AG10803 (cell line): ENCODE data around the gene BCR.
"Not testable (repeated sequence)": the region's sequence is repeated elsewhere in the genome, so short reads cannot be mapped to it uniquely, and the experiment has no call there.

Experiments
- DNase-seq: peaks from one replicate; pipeline ENCODE4 v3.0.0; 2010; ENCODE audit warnings: low read depth
- H3K4me3 ChIP-seq: 2 replicates; pipeline ENCODE4 v1.5.1; 2011; ENCODE audit warnings: mild to moderate bottlenecking, low read length, control low read depth
- TF ChIP-seq, protein P1 (sequence below): conservative IDR thresholded peaks from 2 replicates; pipeline ENCODE4 v1.5.1; 2011; ENCODE audit warnings: mild to moderate bottlenecking, low read length, control low read depth, inconsistent platforms

BCR gene

DNA sequence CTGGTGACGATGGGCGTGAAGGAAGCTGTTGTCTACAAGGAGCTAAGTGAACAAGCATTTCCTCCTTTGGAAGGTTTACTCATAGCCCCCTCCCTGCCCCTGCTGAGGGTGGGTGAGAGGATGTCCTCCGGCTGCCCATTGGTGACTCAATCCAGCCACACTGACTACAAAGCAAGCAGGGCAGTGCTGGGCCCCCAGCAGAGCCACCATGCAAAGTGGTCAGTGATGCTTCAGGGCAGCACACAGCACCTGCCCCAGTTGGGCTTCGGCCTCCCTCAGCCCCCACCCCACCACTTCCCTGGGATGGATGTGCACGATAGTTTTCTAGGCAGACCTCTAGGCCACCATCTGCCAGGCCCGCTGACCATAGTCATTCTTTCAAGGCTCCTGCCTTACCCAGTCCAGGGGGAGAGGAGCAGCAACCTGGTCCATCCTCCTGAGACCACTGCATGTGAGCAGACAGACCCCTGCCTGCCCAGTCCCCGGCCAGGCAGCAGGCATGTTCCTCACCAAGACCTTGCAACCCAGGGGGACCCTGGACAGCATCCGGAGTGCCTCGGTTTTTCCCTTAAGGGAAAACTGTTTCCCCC, 125.1 kb downstream of the BCR start:
- no peak overlapping the region for H3K4me3 ChIP-seq
- TF ChIP-seq, protein P1, sequence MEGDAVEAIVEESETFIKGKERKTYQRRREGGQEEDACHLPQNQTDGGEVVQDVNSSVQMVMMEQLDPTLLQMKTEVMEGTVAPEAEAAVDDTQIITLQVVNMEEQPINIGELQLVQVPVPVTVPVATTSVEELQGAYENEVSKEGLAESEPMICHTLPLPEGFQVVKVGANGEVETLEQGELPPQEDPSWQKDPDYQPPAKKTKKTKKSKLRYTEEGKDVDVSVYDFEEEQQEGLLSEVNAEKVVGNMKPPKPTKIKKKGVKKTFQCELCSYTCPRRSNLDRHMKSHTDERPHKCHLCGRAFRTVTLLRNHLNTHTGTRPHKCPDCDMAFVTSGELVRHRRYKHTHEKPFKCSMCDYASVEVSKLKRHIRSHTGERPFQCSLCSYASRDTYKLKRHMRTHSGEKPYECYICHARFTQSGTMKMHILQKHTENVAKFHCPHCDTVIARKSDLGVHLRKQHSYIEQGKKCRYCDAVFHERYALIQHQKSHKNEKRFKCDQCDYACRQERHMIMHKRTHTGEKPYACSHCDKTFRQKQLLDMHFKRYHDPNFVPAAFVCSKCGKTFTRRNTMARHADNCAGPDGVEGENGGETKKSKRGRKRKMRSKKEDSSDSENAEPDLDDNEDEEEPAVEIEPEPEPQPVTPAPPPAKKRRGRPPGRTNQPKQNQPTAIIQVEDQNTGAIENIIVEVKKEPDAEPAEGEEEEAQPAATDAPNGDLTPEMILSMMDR, result no peak
- peak; percentile 28 for DNase-seq

DNA sequence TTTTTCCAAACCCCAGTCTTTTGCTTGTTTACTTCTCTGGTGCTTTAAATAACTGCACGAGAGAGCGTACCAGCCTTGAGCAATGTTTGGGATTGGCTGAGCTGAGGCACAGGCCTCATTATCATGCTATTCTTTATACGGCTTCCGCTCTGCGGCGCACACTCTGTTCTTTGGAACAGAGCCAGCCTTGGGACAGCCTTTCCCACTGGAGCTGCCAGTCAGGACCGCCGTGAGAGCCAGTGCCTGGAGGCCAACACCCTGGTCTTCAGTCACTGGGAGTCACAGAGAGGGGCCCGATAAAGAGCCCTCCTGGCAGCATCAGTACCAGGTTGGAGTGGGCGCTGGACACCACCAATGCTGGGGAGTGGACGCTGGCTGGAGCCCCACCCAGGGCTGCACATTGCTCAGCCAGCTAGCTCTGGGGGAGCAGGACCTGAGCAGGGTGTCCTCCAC, 125.6 kb downstream of the BCR start:
- no peak overlapping the region for H3K4me3 ChIP-seq
- peak; percentile 27 for DNase-seq
- TF ChIP-seq, protein P1, result no peak

DNA sequence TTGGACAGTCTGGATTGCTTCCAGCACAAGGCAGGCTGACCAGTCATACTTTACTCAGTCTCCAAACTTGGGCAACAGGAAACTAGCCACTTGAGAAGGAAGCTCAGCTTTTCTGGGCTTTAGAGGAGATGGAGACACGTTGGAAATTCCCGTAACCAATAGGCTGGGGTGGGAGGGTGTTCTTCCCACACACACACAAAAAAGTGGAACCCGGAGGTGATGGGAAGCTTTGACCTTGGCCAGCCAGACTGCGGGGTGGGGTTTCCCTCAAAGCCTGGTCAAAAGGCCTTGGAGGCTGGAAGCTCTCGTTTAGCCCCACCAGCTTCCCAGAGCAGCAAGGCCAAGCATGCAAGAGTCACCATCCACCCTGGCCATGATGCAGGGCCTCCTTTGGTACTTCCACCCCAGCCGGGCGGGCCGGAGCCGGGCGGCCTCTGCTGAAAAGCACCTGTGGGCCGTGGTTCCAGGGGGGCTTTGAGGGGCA, 126.2 kb downstream of the BCR start:
- TF ChIP-seq, protein P1, result no peak
- H3K4me3 ChIP-seq, result no peak overlapping the region
- DNase-seq, result peak; percentile 23

DNA sequence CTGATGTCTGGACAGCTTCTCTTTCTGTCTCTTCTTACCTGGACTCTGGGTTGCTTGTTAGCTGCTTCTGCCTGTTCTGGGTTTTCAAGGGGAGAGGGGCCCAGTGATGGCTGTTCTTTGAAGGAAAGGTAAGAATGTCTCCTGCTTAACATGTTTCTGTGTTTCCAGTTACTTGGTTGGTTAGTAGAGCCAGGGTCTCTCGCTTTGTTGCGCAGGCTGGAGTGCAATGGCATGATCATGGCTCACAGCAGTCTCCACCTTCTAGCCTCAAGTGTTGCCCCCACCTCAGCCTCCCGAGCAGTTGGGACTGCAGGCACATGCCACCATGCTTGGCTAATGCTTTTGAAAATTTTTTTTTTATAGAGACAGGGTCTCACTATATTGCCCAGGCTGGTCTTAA, 126.6 kb downstream of the BCR start:
- no peak for DNase-seq
- no peak overlapping the region for H3K4me3 ChIP-seq
- TF ChIP-seq, protein P1, result no peak

DNA sequence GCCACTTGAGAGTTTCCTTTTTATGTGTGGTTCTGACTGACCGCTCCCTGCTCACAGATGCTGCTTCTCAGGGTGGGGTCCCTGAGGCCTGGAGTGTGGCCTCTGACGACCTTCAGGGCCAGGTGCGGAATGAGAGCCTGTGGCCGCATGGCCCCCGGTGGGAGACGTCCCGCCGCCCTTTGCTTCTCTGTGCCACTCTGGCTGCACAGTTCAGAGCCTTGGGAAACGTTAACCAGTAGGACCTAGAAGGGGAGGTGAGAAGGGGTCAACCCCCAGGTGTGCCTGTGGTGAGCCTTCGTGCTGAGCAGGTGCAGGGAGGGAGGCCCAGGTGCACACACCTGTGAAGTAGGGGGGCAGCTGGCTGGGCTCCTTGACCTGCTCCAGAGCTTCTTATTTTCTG, 127.2 kb downstream of the BCR start:
- H3K4me3 ChIP-seq, DNase-seq: not testable (repeated sequence)

DNA sequence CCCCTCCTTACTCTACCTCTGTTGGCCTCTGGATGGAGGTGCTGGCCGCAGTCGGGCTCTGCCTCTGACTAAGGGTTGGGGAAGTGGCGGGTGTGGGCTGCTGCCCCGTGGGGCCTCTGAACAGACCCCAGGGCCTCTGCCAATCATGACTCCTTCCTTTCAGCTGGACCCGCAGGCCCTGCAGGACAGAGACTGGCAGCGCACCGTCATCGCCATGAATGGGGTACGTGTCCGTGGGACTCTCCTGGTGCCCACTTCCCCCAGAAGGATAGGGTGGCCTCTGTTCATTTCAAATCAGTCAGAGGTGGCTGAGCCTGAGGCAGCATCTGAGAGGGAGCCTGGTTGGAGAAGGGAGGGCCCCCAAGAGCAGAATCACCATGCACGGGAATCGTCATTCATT, 129.0 kb downstream of the BCR start:
- H3K4me3 ChIP-seq, DNase-seq: not testable (repeated sequence)

DNA sequence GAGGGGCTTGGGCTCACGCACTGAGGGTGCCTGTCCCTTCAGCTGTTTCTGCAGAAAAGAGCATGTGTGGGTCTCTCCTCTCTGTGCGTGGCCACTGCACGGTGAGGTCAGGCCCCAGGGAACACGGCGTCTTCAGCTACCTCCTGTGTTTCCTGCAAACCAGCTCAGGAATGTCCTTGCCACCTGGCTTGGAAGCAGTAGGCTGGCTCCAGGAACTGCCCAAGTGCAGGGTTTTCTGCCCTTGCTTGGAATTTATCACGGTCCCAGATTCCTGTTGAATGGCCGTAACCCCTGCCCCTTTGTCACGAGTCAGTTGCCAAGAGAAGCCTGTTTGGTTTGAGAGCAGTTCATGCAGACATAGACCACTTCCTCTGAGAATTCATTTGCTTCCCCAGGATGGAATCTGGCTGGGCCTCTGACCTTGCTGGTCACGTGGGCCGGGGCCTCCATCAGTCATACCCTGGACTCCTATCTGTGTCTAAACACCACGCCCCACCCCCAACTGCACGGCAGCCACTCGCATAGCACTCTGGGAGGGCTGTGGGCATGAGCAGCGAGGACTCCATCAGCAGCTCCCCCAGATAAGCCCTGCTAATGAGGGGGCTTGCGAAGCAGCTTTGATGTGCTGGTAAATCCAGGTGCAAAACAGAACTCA, 130.3 kb downstream of the BCR start:
- not testable (repeated sequence) for H3K4me3 ChIP-seq, DNase-seq

DNA sequence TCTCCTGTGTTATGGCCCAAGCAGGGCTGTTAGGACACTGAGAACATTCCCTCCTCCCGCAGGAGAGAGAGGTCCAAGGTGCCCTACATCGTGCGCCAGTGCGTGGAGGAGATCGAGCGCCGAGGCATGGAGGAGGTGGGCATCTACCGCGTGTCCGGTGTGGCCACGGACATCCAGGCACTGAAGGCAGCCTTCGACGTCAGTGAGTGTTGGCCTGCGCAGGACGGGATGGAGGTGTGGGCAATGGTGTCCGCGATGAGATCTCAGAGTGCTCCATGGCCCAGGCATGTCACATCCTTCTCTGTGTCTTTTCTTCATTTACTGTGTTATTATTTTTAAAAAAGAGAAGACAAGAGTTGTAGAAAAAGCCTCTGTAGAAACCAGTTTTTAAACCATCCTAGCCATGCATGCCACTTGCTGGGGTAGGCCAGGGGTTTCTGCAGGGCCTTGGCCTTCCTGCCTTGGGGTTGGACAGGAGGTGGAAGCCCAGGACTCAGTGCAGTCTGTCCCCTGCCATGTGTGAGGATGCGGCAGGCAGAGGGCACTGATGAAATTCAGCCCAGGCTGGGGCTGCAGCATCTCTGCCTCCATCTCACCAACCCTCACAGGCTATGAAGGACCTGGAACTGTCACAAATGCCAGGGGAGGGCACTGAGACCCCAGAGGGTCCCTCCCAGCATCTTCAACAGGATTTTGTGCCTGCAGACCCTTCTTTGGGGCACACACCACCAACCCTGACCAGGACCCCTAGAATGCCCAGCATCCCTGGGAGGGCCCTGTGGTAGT, 131.5 kb downstream of the BCR start:
- DNase-seq, H3K4me3 ChIP-seq: not testable (repeated sequence)
